Activated CD8-positive, alpha-beta T cell treated with anti-CD3 and anti-CD28 coated beads for 36 hours (primary cell): ENCODE measurements around the gene RS1. TPM values are rescaled to one million over a fixed set of nuclear protein-coding genes. Genes with fewer than 3 reads are reported as not detected.

Experiments
- ATAC-seq: fragments of 200-7000 bp; cut with Tn5 transposase; one replicate; pipeline ENCODE4 v1.10.0; 2021; ENCODE audit warnings: mild to moderate bottlenecking, moderate library complexity
- CTCF ChIA-PET: fragments of 350-600 bp; sonication (Branson Sonifier 250); formaldehyde crosslinking; loops from one replicate; lab custom pipeline; 2021; ENCODE audit warnings: antibody characterized with exemption; lab: Charles Lee
- POLR2A ChIA-PET: fragments of 350-600 bp; sonication (Branson Sonifier 250); formaldehyde crosslinking; loops from one replicate; lab custom pipeline; 2021; ENCODE audit warnings: antibody characterized with exemption; lab: Charles Lee
- DNase-seq: peaks from one replicate; pipeline ENCODE4 v3.0.0-alpha.2; 2020
- H3K27ac Mint-ChIP-seq: one replicate; pipeline ENCODE4 v1.8.0; 2021; ENCODE audit warnings: mild to moderate bottlenecking, mixed read lengths
- H3K27me3 Mint-ChIP-seq: one replicate; pipeline ENCODE4 v1.8.0; 2021; ENCODE audit warnings: mixed read lengths
- H3K36me3 Mint-ChIP-seq: one replicate; pipeline ENCODE4 v1.8.0; 2021; ENCODE audit warnings: low read depth, mixed read lengths
- H3K4me1 Mint-ChIP-seq: one replicate; pipeline ENCODE4 v1.8.0; 2021; ENCODE audit warnings: low read depth, mixed read lengths
- H3K4me3 Mint-ChIP-seq: one replicate; pipeline ENCODE4 v1.8.0; 2021; ENCODE audit warnings: mild to moderate bottlenecking, moderate library complexity, mixed read lengths
- H3K9me3 Mint-ChIP-seq: one replicate; pipeline ENCODE4 v1.8.0; 2021; ENCODE audit warnings: mixed read lengths
- intact Hi-C: fragments of 100-400 bp; cut with micrococcal nuclease; formaldehyde crosslinking; loops from one replicate; pipeline ENCODE4 v1.10.0; 2022
- total RNA-seq, 2 experiments: library from RNA; stranded (reverse); gene quantifications; one replicate each; pipeline ENCODE4 v1.2.3, GENCODE V29; 2021
- TF ChIP-seq, protein P1 (sequence below): fragments of 200-600 bp; IDR thresholded peaks from one replicate; pipeline ENCODE4 v1.8.0; 2022; ENCODE audit warnings: antibody characterized with exemption, mild to moderate bottlenecking

Gene RS1
- total RNA-seq, 2 experiments from 2014 or later: not detected

DNA sequence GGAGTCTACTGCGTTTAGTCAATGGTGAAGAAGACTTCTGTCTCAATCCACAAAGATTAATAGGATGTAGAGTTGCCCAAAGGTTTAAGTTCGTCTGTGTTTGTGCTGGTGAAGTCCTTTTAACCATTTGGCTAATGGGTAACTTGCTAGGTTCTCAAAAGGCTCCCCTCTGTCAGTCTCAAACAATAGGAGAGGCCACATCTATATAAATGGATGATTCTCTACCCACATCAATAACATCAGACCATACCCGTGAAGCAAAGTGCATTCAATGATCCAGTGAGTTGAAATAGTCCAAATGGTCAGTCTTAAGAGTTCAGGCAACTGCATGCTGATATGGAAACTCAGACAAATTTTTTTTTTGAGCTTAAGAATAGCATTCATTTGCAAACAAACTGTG, 28.1 kb downstream of the RS1 start:
- ATAC-seq (no peak), DNase-seq (no peak)
- H3K4me3 Mint-ChIP-seq: no peak overlapping the region
- no peaks in the 10 kb centered on the region for H3K4me1 Mint-ChIP-seq
- CTCF ChIA-PET: no interaction called here
- POLR2A ChIA-PET: no interaction called here
- TF ChIP-seq, protein P1, sequence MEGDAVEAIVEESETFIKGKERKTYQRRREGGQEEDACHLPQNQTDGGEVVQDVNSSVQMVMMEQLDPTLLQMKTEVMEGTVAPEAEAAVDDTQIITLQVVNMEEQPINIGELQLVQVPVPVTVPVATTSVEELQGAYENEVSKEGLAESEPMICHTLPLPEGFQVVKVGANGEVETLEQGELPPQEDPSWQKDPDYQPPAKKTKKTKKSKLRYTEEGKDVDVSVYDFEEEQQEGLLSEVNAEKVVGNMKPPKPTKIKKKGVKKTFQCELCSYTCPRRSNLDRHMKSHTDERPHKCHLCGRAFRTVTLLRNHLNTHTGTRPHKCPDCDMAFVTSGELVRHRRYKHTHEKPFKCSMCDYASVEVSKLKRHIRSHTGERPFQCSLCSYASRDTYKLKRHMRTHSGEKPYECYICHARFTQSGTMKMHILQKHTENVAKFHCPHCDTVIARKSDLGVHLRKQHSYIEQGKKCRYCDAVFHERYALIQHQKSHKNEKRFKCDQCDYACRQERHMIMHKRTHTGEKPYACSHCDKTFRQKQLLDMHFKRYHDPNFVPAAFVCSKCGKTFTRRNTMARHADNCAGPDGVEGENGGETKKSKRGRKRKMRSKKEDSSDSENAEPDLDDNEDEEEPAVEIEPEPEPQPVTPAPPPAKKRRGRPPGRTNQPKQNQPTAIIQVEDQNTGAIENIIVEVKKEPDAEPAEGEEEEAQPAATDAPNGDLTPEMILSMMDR: no peak
- H3K27ac Mint-ChIP-seq: no peak overlapping the region
- no peaks in the 10 kb centered on the region for H3K36me3 Mint-ChIP-seq
- no peaks in the 10 kb centered on the region for H3K9me3 Mint-ChIP-seq
- intact Hi-C loops: no loop called here
- H3K27me3 Mint-ChIP-seq: no peaks in the 10 kb centered on the region

DNA sequence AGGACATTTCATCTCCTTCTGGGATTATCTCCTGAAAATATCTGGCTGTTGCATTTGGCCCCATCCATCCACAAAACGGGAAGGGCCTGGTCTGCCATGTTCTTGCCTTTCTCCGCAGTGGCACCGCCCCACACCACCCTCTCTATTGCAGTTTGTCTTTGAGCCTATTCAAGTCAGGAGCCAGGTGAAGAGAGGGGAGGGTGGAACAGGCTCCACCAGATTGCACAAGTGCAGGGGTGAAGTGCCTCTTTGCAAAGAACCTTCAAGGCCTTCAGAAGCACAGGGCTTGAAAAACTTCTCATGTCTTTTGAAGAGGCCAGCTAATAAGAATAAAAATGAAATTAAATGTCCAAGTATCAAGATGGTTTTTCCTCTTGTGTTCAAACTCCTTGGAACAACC, 28.7 kb downstream of the RS1 start:
- no peaks in the 10 kb centered on the region for H3K36me3 Mint-ChIP-seq
- ChIA-PET POLR2A (no interaction called here), CTCF (no interaction called here)
- H3K27me3 Mint-ChIP-seq: no peaks in the 10 kb centered on the region
- TF ChIP-seq, protein P1: no peak
- no peak overlapping the region for H3K4me3 Mint-ChIP-seq
- H3K27ac Mint-ChIP-seq: no peak overlapping the region
- intact Hi-C loops: no loop called here
- no peak for ATAC-seq
- no peak for DNase-seq
- no peaks in the 10 kb centered on the region for H3K4me1 Mint-ChIP-seq
- H3K9me3 Mint-ChIP-seq: no peaks in the 10 kb centered on the region

DNA sequence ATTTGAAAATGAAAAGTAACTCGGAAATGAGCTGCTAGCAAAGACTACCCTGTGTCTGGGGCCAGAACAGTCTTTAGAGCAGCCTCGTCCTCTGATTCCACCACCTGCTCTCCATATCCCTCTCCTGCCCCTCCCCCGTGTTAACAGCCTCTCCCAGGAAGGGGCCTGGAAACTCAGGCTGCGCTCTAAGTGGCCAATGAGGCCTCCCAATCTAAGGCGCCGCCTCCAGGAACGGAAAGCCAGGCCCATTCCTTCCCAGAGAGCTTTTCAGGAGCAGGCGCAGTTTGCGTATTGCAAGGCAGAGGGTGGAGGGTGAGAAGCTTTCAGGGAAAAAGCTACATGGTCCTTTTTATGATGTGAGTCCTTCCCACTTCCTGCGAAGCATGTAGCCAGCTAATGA, 31.2 kb downstream of the RS1 start:
- Mint-ChIP-seq H3K27ac (no peak overlapping the region), H3K36me3 (no peaks in the 10 kb centered on the region), H3K27me3 (no peaks in the 10 kb centered on the region), H3K4me3 (no peak overlapping the region), H3K4me1 (no peaks in the 10 kb centered on the region), H3K9me3 (no peaks in the 10 kb centered on the region)
- DNase-seq: no peak
- intact Hi-C loops: no loop called here
- CTCF ChIA-PET: no interaction called here
- POLR2A ChIA-PET: no interaction called here
- TF ChIP-seq, protein P1: no peak
- no peak for ATAC-seq

DNA sequence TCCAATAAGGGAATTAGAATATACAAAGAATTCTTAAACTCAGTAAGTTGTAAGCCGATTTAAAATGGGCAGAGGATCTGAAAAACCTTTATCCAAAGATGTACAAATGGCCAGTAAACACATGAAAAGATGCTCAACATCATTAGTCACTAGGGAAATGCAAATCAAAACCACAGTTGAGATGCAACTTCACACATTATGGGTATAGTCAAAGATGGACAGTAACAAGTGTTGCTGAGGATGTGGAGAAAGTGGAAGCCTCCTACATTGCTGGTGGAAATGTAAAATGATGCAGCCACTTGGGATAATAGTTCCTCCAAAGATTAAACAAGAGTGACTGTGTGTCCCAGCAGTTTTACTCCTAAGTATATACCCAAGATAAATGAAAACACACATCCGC, 32.6 kb downstream of the RS1 start:
- Mint-ChIP-seq H3K27me3 (no peaks in the 10 kb centered on the region), H3K4me3 (no peak overlapping the region), H3K4me1 (no peaks in the 10 kb centered on the region), H3K27ac (no peak overlapping the region), H3K36me3 (peaks cover 3% of the 10 kb centered on the region), H3K9me3 (no peaks in the 10 kb centered on the region)
- intact Hi-C loops: no loop called here
- ChIA-PET CTCF (no interaction called here), POLR2A (no interaction called here)
- TF ChIP-seq, protein P1: no peak
- ATAC-seq (no peak), DNase-seq (no peak)

DNA sequence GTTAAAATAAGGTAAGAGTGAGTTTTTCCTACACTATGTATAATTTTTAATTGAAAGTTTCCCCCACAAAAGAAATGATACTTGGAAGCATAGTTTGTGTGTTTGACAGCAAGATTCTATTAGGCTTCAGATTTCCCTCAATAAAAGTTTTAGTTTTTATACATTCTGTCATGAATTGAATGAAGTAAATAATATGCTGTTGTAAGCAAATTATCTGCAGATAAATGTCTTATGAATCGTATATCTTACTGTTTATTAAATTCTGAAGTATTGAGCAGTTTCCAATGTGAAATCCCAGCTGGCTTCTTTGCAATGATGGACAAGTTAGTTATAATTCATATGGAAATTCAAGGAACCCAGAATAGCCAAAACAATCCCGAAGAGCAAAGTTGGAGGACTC, 33.5 kb downstream of the RS1 start:
- DNase-seq (no peak), ATAC-seq (no peak)
- Mint-ChIP-seq H3K4me3 (no peak overlapping the region), H3K4me1 (no peaks in the 10 kb centered on the region), H3K27ac (no peak overlapping the region), H3K36me3 (peaks cover 3% of the 10 kb centered on the region), H3K27me3 (no peaks in the 10 kb centered on the region), H3K9me3 (no peaks in the 10 kb centered on the region)
- ChIA-PET POLR2A (no interaction called here), CTCF (no interaction called here)
- intact Hi-C loops: no loop called here
- TF ChIP-seq, protein P1: no peak
